Measurements from ENCODE around the gene VWC2L. TPM values are rescaled to one million over a fixed set of nuclear protein-coding genes. Genes with fewer than 3 reads are reported as not detected.

VWC2L gene
- total RNA-seq, 2 donors from 2014 or later = 0.27 TPM; not detected in 1

DNA sequence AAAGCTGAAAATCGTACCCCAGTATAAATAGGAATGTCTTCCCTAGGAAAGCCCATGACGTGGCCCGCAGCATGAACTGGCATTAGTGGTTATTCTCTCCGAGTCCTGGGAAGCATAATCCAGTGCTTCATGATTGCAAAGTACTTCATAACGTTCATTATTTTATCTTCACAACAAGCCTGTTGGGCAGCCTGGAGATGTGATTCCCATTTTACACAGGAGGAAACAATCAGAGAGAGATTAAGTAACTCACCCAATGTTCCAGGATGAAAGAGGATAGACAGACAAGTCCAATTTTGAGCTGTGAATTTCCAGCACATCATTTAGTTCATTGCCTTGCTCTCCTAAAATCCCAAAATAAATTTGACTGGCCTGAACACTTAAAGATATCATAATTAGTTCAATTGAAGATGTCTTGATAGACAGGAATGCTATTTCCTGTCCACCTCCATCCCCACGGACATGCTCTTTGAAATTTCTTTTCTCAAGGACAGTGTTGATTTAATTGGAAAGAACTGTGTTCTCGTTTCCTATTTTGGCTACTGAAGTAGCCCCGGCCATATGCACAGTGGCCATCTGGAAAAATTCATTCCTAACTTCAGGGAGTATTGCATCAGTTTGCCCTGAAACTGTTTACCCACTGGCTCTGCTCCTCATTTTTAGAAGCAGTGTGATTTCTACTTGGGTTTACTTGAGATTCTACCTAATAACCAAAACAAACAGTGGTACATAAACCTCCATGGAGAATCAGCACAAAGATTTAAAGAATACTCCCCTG, 93.9 kb downstream of the VWC2L start:
- H3K27me3 ChIP-seq (replicated peaks; ENCODE audit: insufficient read depth) = no peaks in the 10 kb centered on the region
- H3K4me1 ChIP-seq (ENCODE audit: control insufficient read depth in 1 of 2, low read depth in 2 of 2) = no peaks in the 10 kb centered on the region
- H3K4me3 ChIP-seq = no peak overlapping the region
- H3K27ac ChIP-seq = no peak overlapping the region
- no peaks in the 10 kb centered on the region for H3K9me3 ChIP-seq
- ATAC-seq (ENCODE audit: insufficient number of reproducible peaks, low FRiP score, low read depth) (no peak), DNase-seq (ENCODE audit: low spot score) (no peak)
- H3K36me3 ChIP-seq = no peaks in the 10 kb centered on the region
- TF ChIP-seq, protein P1, sequence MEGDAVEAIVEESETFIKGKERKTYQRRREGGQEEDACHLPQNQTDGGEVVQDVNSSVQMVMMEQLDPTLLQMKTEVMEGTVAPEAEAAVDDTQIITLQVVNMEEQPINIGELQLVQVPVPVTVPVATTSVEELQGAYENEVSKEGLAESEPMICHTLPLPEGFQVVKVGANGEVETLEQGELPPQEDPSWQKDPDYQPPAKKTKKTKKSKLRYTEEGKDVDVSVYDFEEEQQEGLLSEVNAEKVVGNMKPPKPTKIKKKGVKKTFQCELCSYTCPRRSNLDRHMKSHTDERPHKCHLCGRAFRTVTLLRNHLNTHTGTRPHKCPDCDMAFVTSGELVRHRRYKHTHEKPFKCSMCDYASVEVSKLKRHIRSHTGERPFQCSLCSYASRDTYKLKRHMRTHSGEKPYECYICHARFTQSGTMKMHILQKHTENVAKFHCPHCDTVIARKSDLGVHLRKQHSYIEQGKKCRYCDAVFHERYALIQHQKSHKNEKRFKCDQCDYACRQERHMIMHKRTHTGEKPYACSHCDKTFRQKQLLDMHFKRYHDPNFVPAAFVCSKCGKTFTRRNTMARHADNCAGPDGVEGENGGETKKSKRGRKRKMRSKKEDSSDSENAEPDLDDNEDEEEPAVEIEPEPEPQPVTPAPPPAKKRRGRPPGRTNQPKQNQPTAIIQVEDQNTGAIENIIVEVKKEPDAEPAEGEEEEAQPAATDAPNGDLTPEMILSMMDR (IDR thresholded peaks at IDR 0.05) = no peak

DNA sequence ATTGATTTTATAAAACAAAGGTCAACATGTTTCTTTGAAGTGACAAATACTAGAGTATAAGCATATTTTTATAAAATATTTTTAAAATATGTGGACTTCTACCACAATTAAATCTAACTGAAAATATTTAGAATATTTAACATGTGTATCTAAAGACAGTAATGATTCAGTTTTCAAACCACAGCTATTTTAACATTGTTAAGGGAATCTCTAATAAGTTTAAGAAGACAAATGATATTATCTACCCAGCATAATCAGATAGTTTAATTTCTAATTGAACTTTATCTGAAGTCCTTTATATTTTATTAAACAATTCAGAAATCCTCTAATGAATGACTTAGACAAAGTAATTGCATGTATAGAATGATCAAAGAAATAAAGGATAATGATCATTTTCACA, 96.2 kb downstream of the VWC2L start:
- TF ChIP-seq, protein P1 (IDR thresholded peaks at IDR 0.05) = no peak
- no peaks in the 10 kb centered on the region for H3K36me3 ChIP-seq

DNA sequence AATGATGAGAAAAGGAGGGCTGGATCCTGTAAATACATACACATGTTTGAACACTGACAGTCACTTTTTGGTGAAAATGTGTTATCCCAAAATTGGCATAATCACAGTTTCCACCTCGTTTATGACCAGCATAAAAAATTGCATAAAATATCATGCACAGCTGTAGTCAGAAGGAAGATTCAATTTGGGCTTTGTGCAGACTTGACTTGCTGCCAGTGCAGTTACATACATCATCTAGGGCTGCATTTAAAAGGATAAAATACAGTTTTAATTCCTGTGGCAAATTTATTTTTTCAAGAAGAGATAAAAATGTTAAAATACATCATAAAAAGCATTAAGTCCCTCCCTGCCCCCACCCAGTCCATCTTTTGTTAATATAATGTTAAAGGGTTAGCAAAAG, 103.8 kb downstream of the VWC2L start:
- TF ChIP-seq, protein P1 (IDR thresholded peaks at IDR 0.05) = no peak
- Histone ChIP-seq H3K36me3 (no peaks in the 10 kb centered on the region), H3K9me3 (no peaks in the 10 kb centered on the region), H3K4me1 (ENCODE audit: control insufficient read depth in 1 of 2, low read depth in 2 of 2) (no peaks in the 10 kb centered on the region), H3K27me3 (replicated peaks; ENCODE audit: insufficient read depth) (no peaks in the 10 kb centered on the region), H3K27ac (no peak overlapping the region), H3K4me3 (no peak overlapping the region)
- no peak for DNase-seq (ENCODE audit: low spot score)
- ATAC-seq (ENCODE audit: insufficient number of reproducible peaks, low FRiP score, low read depth) = no peak

More for the DNA sequence above, 96.2 kb downstream of the VWC2L start:
- no peak overlapping the region for H3K4me3 ChIP-seq
- ATAC-seq (ENCODE audit: insufficient number of reproducible peaks, low FRiP score, low read depth) (no peak), DNase-seq (ENCODE audit: low spot score) (no peak)
- H3K27ac ChIP-seq = no peak overlapping the region
- H3K4me1 ChIP-seq (ENCODE audit: control insufficient read depth in 1 of 2, low read depth in 2 of 2) = no peaks in the 10 kb centered on the region
- H3K9me3 ChIP-seq = no peaks in the 10 kb centered on the region
- H3K27me3 ChIP-seq (replicated peaks; ENCODE audit: insufficient read depth) = no peaks in the 10 kb centered on the region

DNA sequence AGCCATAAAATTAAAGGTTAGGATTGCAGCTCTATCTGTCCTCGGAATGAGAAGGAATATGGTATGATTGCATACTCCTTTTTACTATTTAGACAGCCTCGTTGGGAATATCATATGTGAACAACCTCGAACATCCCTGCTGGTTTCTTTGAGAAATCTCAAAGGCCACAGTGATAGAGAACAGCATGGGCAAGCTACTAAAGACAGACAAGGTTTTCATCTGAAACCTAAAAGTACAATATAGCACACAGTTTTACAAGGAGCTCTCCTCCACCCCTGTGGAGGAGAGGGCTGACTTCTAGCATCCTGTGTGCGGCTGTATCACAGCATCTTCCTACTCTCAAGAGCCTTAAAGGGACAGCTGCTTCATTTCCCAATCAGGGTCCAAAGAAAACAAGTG, 104.3 kb downstream of the VWC2L start:
- Histone ChIP-seq H3K27me3 (replicated peaks; ENCODE audit: insufficient read depth) (no peaks in the 10 kb centered on the region), H3K36me3 (no peaks in the 10 kb centered on the region), H3K4me1 (ENCODE audit: control insufficient read depth in 1 of 2, low read depth in 2 of 2) (no peaks in the 10 kb centered on the region), H3K4me3 (no peak overlapping the region), H3K9me3 (no peaks in the 10 kb centered on the region), H3K27ac (no peak overlapping the region)
- ATAC-seq (ENCODE audit: insufficient number of reproducible peaks, low FRiP score, low read depth) = no peak
- DNase-seq (ENCODE audit: low spot score) = no peak
- TF ChIP-seq, protein P1 (IDR thresholded peaks at IDR 0.05) = no peak

GRCh38 chr2:214519258-214519818, 108.5 kb downstream of the VWC2L start:
- Histone ChIP-seq H3K36me3 (no peaks in the 10 kb centered on the region), H3K27ac (no peak overlapping the region), H3K9me3 (no peaks in the 10 kb centered on the region), H3K4me1 (ENCODE audit: control insufficient read depth in 1 of 2, low read depth in 2 of 2) (no peaks in the 10 kb centered on the region), H3K27me3 (replicated peaks; ENCODE audit: insufficient read depth) (no peaks in the 10 kb centered on the region), H3K4me3 (no peak overlapping the region)
- TF ChIP-seq, protein P1 (IDR thresholded peaks at IDR 0.05) = no peak
- DNase-seq (ENCODE audit: low spot score) (no peak), ATAC-seq (ENCODE audit: insufficient number of reproducible peaks, low FRiP score, low read depth) (no peak)
